NT2/D1 (cell line): ENCODE data around the gene COL9A3.

Experiments
- DNase-seq: peaks from one replicate; pipeline ENCODE4 v3.0.0-alpha.2; 2011; ENCODE audit warnings: low read depth, low spot score
- H3K27me3 ChIP-seq: 2 replicates; pipeline ENCODE4 v1.6.0; 2011; ENCODE audit warnings: mild to moderate bottlenecking; ENCODE audit not compliant: insufficient read length, insufficient read depth
- H3K36me3 ChIP-seq: 2 replicates; pipeline ENCODE4 v1.6.1; 2011; ENCODE audit warnings: mild to moderate bottlenecking, low read length, mixed read lengths; ENCODE audit not compliant: insufficient read depth, insufficient read length
- H3K4me1 ChIP-seq: 2 replicates; pipeline ENCODE4 v1.5.1; 2011; ENCODE audit not compliant: insufficient read depth, insufficient read length
- H3K4me3 ChIP-seq: 2 replicates; pipeline ENCODE4 v1.5.1; 2011; ENCODE audit warnings: low read depth; ENCODE audit not compliant: insufficient read length
- H3K9ac ChIP-seq: 2 replicates; pipeline ENCODE4 v1.6.0; 2011; ENCODE audit warnings: low read depth; ENCODE audit not compliant: insufficient read length
- H3K9me3 ChIP-seq: 2 replicates; pipeline ENCODE4 v1.5.1; 2011; ENCODE audit warnings: mild to moderate bottlenecking, low read length; ENCODE audit not compliant: insufficient read depth
- SUZ12 ChIP-seq: IDR thresholded peaks from 2 replicates; pipeline ENCODE4 v1.6.1; 2011; ENCODE audit not compliant: insufficient read length, insufficient read depth; ENCODE audit errors: extremely low read depth
- YY1 ChIP-seq: IDR thresholded peaks from 2 replicates; pipeline ENCODE4 v1.6.1; 2011; ENCODE audit not compliant: insufficient read length, insufficient read depth
- ZNF274 ChIP-seq: IDR thresholded peaks from 2 replicates; pipeline ENCODE4 v1.6.1; 2011; ENCODE audit warnings: mild to moderate bottlenecking, low read depth, low read length

The COL9A3 gene

DNA sequence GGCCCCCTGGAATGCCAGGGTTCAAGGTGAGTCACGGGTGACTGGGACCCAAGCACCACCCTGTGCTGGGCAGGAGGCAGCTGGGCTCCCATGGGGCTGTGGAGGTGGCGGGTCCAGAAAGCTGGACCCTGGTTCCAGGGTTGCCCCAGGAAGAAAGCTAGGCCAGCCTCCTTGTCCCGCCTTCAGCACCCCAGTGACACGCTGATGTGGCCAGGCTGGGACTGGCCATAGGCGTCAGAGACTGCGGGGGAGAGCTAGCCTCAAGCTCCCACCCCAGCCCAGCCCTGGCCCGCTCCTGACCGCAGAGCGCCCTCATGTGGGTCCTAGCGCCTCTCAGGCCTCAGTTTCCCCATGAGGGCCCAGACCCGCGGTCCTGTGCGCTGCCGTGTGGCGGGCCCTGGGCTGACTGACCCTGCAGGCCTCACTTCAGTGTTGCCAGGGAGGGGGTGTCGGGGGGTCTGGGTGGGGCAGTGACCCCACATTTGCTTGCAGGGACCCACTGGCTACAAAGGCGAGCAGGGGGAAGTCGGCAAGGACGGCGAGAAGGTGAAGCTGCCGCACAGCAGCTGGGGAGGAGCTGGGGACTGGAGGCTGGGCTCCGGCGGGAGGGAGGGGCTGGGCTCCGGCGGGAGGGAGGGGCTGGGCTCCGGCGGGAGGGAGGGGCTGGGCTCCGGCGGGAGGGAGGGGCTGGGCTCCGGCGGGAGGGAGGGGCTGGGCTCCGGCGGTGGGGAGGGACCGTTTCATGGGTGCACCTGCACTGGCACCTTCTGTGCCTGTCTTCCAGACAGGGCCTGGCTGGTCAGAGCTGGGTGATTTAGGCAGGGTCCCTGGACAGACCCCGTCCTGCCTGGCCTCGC is 7.9 kb downstream of the COL9A3 start:
- TF ChIP-seq YY1 (no peak), ZNF274 (no peak), SUZ12 (no peak)
- DNase-seq, result no peak
- H3K27me3 ChIP-seq, result no peaks in the 10 kb centered on the region

DNA sequence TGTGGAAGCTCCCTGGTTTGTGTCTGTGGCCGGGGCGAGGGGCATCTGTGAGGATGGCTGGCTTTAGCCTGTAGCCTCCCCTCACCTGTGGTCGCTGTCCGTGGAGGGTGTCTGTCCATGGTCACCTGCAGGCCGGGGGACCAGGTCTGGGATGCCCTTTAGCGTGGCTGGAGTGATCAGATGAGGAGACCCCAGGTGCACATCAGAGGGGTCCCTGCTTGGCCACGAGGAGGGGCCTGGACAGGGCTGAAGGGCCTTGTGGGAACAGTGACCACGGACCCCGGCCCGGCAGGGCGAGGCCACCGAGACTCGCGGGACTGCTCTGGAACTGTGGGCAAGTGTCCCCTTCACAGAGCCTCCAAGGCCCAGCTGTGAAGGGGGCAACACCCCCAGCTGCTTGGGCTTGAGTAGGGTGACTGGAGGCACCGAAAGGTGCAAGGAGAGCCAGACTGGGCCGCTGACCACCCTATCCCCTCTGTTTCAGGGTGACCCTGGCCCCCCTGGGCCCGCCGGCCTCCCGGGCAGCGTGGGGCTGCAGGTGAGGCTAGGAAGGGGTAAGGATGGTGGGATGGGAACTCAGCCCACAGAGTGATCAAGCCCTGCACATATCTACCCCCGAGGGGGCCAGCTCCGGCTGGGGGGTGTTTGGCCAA is 8.6 kb downstream of the COL9A3 start:
- Histone ChIP-seq H3K27me3 (no peaks in the 10 kb centered on the region), H3K9me3 (no peaks in the 10 kb centered on the region), H3K4me3 (no peak overlapping the region), H3K4me1 (peaks cover 53% of the 10 kb centered on the region), H3K36me3 (peaks cover 92% of the 10 kb centered on the region), H3K9ac (peak overlapping the region; percentile 56)
- DNase-seq, result no peak
- TF ChIP-seq ZNF274 (no peak), YY1 (no peak), SUZ12 (no peak)

More for the DNA sequence above, 7.9 kb downstream of the COL9A3 start:
- Histone ChIP-seq H3K4me3 (no peak overlapping the region), H3K9me3 (no peaks in the 10 kb centered on the region), H3K9ac (peak overlapping the region; percentile 72), H3K36me3 (peaks cover 92% of the 10 kb centered on the region), H3K4me1 (peaks cover 53% of the 10 kb centered on the region)

DNA sequence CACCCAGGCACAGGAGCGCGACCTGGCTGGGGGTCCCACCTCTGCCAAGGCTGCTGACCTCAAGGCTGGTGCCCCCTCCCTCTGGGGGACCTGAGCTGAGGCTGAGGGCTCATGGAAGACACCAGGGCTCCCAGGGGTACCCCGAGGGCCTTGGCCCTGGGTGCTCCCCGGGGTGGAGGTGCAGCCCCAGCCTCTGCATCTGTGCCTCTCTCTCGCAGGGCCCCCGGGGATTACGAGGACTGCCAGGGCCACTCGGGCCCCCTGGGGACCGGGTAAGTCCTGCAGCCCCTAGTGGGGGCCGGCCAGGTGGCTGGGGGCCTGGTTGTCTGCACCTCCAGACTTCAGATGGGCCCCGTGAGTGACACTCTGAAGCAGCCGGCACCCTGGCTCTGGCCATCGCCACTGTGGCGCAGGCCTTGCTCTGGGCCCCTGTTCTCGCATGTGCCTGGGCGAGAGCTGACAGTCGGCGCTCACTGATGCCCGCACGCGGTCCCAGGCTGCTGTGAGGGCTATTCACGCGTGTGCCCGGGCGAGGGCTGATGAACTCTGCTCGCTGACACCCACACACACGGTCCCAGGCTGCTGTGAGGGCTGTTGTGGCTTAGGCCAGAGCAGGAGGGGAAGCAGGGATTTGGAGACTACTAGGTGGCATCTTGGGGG is 9.3 kb downstream of the COL9A3 start:
- no peaks in the 10 kb centered on the region for H3K9me3 ChIP-seq
- H3K36me3 ChIP-seq, result peaks cover 91% of the 10 kb centered on the region
- H3K9ac ChIP-seq, result peak overlapping the region; percentile 56
- no peak for DNase-seq
- H3K4me1 ChIP-seq, result peaks cover 55% of the 10 kb centered on the region
- no peaks in the 10 kb centered on the region for H3K27me3 ChIP-seq
- no peak overlapping the region for H3K4me3 ChIP-seq
- TF ChIP-seq YY1, result no peak
- no peak for TF ChIP-seq SUZ12
- no peak for TF ChIP-seq ZNF274

DNA sequence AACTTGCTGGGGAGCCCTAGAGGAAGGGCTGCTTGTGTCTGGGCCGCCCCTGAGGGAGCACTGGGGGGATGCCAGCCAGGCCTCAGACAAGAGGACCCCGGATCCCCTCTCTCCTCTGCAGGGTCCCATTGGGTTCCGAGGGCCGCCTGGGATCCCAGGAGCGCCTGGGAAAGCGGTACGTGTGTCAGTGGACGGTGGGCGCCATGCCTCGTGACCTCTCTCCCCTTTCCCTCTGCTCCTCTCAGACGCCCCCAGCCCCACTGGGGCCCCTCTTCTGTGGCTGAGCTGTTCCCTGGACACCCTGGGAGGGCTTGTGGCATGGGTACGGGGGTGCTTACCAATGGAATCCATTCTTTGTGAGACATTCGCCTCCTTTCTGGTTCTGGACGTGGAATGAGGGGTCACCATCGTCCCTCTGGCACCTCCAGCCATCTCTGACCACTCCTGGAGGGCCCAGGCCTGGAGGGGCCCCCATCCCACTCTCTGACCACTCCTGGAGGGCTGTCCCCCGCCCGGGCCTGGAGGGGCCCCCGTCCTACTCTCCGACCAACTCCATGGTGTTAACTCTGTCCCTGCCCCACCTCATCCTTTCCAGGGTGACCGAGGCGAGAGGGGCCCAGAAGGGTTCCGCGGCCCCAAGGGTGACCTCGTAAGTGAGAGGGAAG is 9.9 kb downstream of the COL9A3 start:
- no peak overlapping the region for H3K9ac ChIP-seq
- peaks cover 91% of the 10 kb centered on the region for H3K36me3 ChIP-seq
- no peaks in the 10 kb centered on the region for H3K9me3 ChIP-seq
- no peak overlapping the region for H3K4me3 ChIP-seq
- no peak for DNase-seq
- H3K27me3 ChIP-seq, result no peaks in the 10 kb centered on the region
- TF ChIP-seq SUZ12 (no peak), YY1 (no peak), ZNF274 (no peak)
- peaks cover 52% of the 10 kb centered on the region for H3K4me1 ChIP-seq

DNA sequence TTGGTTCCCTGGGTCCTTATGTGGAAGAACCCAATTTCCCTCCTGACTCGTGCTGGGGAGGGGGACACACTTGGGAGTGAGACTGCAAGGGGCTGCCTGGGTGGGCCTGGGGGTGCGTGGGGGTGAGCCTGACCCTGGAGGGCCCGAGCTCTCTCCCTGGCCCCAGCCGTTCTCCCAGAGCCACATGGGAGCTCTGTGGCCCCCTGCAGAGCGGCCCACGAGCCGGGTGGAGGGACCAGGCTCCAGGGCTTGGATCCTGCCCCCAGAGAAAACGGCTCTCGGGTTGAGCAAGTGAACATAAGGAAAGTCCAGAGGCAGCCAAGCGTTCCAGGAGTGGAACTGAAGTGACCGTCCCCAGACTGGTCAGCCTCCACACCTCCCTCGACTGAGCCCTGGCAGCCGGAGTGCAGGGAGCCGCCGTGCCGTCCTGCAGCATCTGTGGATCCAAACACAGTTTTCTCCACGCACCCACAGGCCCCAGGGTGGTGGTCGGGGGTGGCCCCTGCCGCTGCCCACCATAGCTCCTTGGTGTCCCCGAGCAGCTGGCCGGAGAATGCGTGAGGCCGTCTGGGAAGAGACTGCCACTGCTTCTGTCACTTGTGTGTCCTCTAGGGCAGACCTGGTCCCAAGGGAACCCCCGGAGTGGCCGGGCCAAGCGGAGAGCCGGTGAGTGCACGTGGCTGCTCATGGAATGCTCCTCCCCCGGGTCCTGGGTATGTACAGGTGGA is 10.6 kb downstream of the COL9A3 start:
- H3K9ac ChIP-seq, result no peak overlapping the region
- peaks cover 91% of the 10 kb centered on the region for H3K36me3 ChIP-seq
- H3K9me3 ChIP-seq, result no peaks in the 10 kb centered on the region
- TF ChIP-seq YY1, result no peak
- TF ChIP-seq SUZ12, result no peak
- no peak for TF ChIP-seq ZNF274
- no peak overlapping the region for H3K4me3 ChIP-seq
- no peaks in the 10 kb centered on the region for H3K27me3 ChIP-seq
- no peak for DNase-seq
- H3K4me1 ChIP-seq, result peaks cover 57% of the 10 kb centered on the region

DNA sequence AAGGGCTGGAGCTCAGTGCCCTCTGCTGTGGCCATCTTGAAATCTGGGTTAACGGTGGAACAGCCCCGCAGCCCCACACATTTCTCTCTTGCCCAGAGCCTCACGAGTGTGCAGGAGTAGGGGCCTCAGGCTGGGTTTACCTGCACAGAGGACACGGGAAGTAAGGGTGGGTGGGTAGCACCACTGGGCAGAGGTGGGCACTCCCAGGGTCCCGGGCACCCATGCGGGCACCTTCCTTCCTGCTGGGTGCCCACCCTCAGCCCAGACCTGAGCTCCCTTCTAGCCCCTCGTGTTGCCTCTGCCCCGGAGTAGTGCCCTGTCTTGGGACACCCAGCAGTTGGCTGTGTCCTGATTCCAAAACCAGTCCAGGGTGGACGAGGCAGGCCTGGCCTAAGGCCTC is 11.2 kb downstream of the COL9A3 start:
- Histone ChIP-seq H3K9ac (no peak overlapping the region), H3K9me3 (no peaks in the 10 kb centered on the region), H3K27me3 (no peaks in the 10 kb centered on the region), H3K36me3 (peaks cover 90% of the 10 kb centered on the region), H3K4me3 (no peak overlapping the region), H3K4me1 (peaks cover 61% of the 10 kb centered on the region)
- no peak for DNase-seq
- TF ChIP-seq SUZ12 (no peak), ZNF274 (no peak), YY1 (no peak)
